Raji (cell line): ENCODE data around the gene OPCML.

Experiments used
- POLR2A ChIP-seq: IDR thresholded peaks from 2 replicates; pipeline ENCODE4 v1.6.1; 2011; ENCODE audit warnings: low read depth, low read length, control low read depth; ENCODE audit not compliant: insufficient read depth

Gene OPCML

GRCh38 chr11:133492895-133493294 is 39.4 kb downstream of the OPCML start:
- no peak for TF ChIP-seq POLR2A

- TF ChIP-seq POLR2A = no peak
Measured at GRCh38 chr11:133491680-133492383, 40.5 kb downstream of the OPCML start.

- TF ChIP-seq POLR2A = no peak
Measured at GRCh38 chr11:133480722-133481121, 51.6 kb downstream of the OPCML start.

GRCh38 chr11:133479209-133479608 is 53.1 kb downstream of the OPCML start:
- no peak for TF ChIP-seq POLR2A

GRCh38 chr11:133477251-133477625 is 55.1 kb downstream of the OPCML start:
- no peak for TF ChIP-seq POLR2A

GRCh38 chr11:133476570-133477250 is 55.6 kb downstream of the OPCML start:
- TF ChIP-seq POLR2A = no peak

GRCh38 chr11:133474461-133474860 is 57.8 kb downstream of the OPCML start:
- no peak for TF ChIP-seq POLR2A

GRCh38 chr11:133467686-133468085 is 64.6 kb downstream of the OPCML start:
- no peak for TF ChIP-seq POLR2A

- no peak for TF ChIP-seq POLR2A
Measured at GRCh38 chr11:133443206-133443747, 89.0 kb downstream of the OPCML start.

GRCh38 chr11:133441964-133442660 is 90.2 kb downstream of the OPCML start:
- TF ChIP-seq POLR2A = no peak

- TF ChIP-seq POLR2A = no peak
Measured at GRCh38 chr11:133425992-133426391, 106.3 kb downstream of the OPCML start.

GRCh38 chr11:133425245-133425644 is 107.1 kb downstream of the OPCML start:
- TF ChIP-seq POLR2A = no peak

GRCh38 chr11:133418218-133418617 is 114.1 kb downstream of the OPCML start:
- no peak for TF ChIP-seq POLR2A

GRCh38 chr11:133414506-133414905 is 117.8 kb downstream of the OPCML start:
- no peak for TF ChIP-seq POLR2A

GRCh38 chr11:133413703-133414102 is 118.6 kb downstream of the OPCML start:
- no peak for TF ChIP-seq POLR2A

GRCh38 chr11:133409799-133410198 is 122.5 kb downstream of the OPCML start:
- TF ChIP-seq POLR2A = no peak
